Measurements from ENCODE around the gene TJP3.

Gene TJP3

GRCh38 chr19:3769494-3769893, 61.3 kb downstream of the TJP3 start:
- no peak for DNase-seq (ENCODE audit: low spot score)

DNA sequence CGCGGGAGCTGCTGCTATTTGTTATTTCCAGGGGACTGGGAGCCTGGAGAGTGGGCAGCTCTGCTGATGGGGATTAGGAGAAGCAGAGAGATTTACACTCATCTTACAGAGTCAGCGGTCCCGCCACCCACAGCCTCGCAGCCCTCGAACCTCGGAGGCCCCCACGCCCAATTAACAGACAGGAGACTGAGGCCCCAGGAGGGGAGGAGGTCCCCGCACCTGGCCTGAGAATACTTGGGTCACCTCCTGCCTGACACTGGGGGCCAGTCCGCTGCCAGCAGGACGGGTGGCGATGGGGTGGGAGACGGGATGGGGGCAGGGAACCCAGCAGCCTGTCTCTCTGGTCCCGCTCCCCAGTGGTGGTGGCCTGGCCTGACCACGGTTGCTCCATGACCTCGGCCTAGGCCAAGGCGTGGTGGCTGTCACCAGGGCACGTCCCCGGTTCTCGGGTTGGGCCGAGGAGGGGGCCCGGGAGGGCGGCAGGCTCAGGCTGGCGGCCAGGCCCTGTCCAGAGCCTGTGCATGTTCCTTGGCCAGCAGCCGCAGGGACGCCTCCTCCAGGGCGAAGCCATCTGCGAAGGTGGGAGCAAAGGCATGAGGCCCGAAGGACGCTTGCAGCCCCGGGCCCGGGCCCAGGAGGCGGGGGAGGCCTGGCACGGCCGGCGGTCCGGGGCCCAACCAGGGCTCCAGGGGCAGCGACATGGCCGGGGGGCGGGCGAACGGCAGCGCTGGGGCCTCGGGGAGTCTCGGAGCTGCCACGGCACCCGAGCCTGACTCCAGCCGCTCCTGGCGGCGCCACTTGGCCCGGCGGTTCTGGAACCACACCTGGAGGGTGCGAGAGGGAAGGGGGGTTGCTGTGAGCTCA, 62.2 kb downstream of the TJP3 start:
- DNase-seq (ENCODE audit: low spot score), result no peak

GRCh38 chr19:3771000-3771905, 63.1 kb downstream of the TJP3 start:
- DNase-seq (ENCODE audit: low spot score), result no peak

DNA sequence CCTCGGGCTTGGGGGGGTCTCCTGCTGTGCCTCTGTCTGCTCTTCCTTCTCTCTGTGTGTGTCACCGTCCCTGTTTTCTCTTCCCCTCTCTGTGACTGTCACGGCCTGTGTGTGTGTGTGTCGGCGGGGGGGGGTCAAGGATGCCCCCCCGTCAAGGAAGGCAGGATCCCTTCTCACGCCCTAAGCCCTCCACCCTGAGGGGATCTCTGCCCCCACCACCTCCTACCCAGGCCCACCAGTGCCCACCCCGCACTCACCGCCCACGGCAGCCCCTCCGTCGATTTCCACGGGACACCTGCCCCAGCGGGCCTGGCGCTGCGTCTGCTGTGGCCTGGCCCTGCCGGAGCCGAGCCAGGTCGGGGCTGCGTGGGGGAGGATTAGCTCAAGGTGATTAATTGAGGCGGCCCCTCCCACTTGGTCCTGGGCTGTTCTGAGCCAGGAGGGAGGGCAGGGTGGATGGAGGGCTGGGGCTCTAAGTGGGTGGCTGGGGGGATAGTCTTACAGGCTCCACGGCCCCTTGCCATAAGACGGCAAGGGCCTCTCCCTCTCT, 63.8 kb downstream of the TJP3 start, which contains the start of gene RAX2:
Gene RAX2 (minus strand): TSS at position 323 of the 550 bp plus-strand sequence. CDS start 486 bp downstream, outside the sequence.
- no peak for DNase-seq (ENCODE audit: low spot score)

DNA sequence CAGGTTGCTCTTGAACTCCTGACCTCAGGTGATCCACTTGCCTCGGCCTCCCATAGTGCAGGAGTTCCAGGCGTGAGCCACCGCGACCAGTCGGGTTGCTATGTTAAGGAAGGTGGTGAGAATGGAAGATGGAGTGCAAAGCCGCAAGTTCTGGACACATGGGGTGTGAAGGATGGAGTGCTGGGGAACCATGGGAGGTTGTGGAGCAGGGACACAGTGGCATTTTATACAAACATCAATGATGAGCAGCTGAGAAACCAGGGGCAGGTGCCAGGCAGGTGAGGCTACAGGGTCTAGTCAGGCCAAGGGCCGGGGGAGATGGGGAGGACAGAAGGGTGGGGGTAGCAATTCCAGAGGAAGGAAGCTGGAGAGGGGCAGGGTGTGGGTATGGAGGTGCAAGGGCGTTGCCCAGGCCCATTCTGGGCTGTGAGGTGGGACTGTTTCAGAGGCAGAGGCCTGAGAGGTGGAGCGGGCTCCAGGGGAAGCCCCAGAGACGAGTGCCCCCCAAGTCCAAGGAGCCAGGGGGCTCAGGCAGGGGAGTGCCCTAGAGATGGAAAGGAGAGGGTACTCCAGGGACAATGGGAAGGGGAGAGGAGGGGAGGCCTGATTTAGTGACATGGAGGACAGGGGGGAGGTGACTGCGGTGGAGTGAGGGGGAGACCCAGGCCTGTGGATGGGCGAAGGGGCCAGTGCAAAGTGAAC, 65.8 kb downstream of the TJP3 start:
- DNase-seq (ENCODE audit: low spot score), result no peak

DNA sequence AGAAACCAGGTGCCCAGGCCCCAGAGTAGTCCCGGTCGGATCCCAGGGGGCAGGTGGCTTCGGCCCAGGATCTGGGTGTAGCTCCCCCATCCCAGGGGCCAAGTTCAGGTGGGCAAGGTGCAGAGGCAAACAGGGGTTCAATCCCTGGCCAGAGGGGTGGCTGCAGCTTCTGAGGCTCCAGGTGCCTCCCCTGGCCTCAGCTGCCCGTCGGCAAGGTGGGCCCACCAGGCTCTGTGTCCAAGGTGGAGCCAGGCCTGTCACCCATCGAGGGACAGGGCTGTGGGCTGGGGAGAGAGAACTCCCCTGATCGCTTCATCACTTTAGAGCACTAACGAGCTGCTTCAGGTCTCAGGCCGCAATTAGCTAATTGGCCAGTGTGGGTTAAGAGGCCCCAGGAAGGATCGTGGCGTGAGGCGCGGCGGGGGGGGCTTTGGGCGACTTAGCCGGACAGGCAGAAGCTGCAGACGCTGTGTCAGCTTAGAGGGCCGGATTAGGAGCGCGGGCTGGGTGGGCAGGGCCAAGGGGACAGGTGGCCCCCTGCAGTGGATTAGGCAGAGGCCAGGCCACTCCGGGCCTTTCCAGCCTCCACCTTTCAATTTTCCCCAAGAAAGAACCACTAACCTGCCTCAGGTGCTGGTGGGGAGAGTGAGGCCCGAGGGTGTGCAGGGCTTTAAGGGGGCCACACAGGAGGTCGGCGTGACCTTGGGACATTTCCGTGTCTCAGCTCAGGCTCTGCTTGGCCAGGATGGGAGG, 66.6 kb downstream of the TJP3 start:
- DNase-seq (ENCODE audit: low spot score), result no peak

DNA sequence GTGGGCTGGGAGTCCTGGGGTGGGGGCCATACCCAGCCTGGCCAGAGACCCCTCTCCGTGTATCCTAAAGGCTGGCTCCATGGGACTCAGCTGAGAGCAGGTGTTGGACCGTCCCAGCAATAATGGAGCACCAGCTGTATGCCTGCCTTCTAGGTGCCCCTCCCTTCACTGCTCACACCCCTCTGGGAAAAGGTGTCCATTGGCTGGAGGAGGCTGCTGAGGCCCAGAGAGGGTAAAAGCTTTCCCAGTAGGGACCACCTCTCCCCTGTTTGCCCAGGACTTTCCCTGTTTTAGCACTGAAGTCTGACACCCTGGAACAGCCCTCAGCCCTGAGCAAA, 67.2 kb downstream of the TJP3 start:
- no peak for DNase-seq (ENCODE audit: low spot score)

DNA sequence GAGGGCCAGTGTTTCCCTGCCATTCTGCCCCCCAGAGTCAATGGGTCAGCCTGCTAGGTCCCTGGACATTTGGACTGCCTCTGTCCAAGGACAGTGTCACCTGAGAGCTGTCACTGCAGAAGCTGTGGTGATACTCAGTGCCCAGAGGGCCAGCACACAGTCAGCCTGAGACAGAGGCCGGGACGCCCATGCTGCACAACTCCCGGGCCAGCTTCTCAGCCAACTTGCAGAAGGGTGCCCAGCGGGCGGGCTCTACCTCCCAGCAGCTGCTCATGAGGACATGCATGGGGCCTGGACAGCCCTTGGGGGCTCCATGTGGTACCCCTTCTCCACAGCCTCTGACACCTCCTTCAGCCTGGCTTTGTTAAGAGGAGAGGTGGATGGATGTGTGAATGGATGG, 67.6 kb downstream of the TJP3 start:
- DNase-seq (ENCODE audit: low spot score), result no peak

DNA sequence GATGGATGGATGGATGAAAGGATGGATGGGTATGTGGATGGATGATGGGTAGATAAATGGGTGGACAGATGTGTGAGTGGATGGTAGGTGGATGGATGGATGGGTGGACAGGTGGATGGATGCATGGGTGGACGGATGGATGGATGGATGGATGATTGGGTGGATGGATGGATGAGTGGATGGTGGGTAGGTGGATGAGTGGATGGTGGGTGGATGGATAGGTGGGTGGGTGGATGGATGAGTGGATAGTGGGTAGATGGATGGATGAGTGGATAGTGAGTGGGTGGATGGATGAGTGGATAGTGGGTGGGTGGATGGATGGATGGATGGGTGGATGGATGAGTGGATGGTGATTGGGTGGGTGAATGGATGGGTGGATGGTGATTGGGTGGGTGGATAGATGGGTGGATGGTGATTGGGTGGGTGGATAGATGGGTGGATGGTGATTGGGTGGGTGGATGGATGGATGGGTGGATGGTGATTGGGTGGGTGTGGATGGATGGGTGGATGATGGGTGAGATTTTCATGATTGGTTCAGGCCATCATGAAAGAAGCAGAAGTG, 68.4 kb downstream of the TJP3 start:
- no peak for DNase-seq (ENCODE audit: low spot score)

DNA sequence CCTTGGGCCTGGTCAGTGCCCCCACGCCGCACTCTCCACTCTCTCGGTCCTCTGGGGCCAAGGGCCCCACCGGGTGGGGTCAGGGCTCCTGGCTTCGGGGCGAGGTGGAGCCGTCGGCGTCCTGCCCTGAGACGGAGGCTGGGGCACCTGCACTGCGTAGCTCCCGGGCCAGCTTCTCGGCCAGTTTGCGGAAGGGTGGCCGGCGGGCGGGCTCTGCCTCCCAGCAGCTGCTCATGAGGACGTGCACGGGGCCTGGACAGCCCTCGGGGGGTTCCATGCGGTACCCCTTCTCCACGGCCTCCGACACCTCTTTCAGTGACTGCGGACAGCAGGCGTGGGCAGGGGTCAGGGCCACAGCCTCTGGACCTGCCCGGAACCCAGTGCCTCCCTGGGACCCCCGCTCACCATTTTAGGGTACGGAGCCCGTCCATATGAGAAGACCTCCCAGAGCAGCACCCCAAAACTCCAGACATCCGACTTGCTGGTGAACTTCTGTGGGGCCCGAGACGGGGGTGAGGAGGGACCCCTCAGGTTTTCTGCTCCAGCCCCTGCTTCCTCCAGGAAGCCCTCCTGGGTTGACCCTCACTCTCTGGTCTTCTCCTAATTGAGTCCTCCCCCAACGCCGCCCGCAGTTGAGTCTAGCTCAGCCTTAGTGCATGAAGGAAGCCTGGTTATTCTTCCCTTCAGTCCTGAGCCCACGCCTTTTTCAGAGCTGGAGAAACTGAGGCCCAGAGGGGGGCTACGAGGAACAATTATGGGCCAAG, 70.1 kb downstream of the TJP3 start:
- DNase-seq (ENCODE audit: low spot score), result no peak

DNA sequence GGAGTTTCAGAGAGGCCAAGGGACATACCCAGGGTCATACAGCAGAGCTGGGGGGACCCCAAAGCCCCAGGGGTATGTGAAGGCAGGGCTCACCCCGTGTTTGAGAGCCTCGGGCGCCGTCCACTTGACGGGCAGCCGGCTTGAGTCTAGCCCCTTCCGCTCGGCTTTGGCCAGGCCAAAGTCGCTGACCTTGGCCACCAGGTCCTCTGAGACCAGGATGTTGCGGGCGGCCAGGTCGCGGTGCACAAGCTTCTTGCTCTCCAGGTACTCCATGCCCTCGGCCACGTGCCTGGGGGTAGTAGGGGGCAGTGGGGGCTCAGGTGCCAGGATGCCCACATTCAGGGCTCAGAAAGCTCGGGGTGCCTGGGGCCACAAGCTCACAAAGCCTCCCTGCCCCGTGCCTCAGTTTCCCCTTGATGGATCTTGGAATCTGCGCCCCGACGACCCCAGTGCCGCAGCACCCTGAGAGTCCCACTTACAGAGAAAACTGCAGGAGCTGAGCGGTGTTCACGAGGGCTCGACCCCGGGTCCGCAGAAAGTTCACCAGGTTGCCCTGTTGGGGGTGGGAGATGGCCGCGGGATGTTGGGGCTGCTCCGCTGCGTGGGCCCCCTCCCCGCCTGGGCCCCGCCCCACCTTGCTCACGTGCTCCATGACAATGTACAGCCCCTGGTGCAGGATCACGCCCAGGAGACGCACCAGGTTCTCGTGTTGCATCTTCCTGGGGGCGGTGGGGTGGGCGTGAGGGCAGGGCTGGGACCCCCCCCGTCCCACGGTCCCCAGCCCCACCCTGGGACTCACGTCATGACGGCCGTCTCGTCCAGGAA, 70.9 kb downstream of the TJP3 start:
- DNase-seq (ENCODE audit: low spot score), result no peak

DNA sequence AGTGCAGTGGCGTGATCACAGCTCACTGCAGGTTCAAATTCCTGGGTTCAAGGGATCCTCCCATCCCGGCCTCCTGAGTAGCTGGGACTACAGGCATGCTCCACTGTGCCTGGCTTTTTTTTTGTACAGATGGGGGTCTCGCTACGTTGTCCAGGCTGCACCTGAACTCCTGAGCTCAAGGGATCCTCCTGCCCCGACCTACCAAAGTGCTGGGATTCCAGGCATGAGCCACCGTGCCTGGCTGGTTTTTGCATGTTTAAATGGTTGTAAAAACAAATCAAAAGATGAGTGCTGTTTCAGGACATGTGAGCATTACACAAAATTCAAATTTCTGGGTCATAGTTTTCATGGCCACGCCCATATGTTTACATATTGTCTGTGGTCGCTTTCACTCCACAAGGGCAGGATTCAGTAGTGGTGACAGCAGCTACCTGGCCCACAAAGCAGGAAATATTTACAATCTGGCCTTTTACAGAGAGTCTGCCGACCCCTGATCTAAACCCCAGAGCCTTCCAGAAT, 72.7 kb downstream of the TJP3 start:
- DNase-seq (ENCODE audit: low spot score), result no peak

DNA sequence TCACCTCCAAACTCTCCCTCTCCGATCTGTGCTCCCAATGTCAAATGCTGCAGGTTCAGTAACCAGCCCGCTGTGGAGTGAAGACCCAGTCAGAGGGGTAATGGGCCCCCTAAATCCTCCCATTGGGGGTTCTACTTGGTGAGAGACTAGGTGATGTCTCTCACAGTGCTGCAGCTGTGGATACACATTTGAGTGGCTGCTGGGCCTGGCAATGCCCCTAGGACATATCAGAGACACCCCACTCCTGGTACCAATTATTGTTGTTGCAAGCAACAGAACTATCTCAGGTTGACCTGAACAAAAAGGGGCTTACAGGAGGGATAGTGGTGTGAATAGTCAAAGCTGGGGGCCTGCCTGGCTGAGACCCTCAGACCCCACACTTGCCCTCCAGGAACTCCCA, 73.4 kb downstream of the TJP3 start:
- DNase-seq (ENCODE audit: low spot score), result no peak

DNA sequence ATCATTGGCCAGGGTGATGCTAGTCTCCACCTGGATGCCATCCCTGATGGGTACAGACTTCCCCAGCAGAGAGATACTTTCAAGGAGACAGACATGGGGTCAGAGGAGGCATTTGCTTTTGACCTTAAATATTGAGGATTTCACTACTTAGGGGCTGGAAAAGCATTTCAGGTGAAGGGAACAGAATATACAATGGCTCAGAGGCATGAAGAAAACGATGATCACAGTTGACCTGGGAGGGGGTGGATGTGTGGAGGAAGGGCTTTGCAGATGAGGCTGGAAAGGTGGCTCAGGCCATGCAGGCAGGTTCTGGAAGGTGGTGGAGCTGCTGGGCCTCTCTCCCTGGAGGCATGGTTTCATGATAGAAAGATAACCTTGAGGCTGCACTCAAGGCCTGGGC, 74.1 kb downstream of the TJP3 start:
- no peak for DNase-seq (ENCODE audit: low spot score)

DNA sequence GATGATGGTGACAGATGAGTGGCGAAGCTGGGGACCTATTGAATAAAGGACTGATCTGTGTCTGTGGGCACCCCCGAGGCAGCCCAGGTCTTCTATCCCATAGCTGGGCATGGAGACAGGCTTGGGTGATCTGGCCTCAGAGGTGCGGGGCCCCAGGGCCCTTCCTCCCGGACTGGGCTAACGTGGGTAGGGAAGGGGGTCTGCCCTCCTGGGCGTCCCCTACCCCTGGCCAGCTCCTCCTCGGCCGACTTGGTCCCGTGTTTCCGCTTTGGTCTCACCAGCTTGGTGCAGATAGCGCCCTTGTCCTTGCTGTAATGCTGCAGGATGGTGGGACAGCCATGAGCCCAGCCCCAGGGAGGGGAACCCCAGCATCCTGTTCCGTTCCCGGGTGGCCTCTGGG, 74.7 kb downstream of the TJP3 start:
- DNase-seq (ENCODE audit: low spot score), result no peak

DNA sequence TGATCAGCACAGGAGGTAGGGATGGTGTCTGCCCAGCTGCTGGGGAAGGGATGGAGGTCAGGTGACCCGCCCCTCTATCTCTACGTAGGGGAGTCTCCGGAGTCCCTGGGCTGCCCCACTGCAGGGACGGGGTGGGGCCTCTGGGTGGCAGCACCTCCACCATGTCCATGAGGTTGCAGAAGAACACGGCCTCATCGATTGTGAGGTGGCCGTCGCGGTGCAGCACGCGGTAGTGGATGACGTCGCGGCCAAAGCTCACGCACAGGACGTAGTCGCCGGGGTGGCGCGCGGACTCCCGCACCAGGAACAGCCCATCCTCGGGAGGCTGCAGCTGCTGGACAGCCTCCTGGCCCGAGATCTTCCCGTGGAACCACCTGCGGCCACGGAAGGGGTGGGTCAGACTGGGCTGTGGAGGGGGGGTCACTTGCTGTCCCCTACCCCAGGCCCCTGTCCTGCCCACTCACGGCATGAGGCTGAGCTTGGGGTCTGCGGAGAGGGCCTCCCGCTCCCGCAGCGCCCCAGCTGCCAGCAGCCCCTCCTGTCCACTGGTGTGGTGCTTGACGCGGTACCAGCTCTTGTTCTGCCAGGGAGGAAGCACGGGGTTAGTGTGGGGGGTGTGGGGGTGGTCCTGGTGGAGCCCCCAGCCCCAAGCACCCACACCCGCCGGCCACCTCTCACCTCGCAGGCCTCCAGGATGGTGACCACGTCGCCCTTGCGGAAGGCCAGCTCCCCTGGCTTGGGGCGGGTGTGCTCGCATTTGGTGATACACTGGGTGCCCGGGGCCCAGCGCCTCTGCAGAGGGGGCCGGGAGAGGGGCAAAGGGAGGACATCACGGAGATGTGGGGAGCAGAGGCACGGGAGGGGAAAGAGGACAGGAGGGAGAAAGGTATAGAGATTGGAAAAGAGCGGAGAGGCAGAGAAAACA, 75.7 kb downstream of the TJP3 start:
- no peak for DNase-seq (ENCODE audit: low spot score)

GRCh38 chr19:3784607-3785450, 76.6 kb downstream of the TJP3 start:
- no peak for DNase-seq (ENCODE audit: low spot score)
